Measurements from ENCODE around the gene CIDEA. TPM values are rescaled to one million over a fixed set of nuclear protein-coding genes. Genes with fewer than 3 reads are reported as not detected.

Gene CIDEA
- total RNA-seq, 2 donors from 2014 or later, result 56.7 TPM; not detected in 1

DNA sequence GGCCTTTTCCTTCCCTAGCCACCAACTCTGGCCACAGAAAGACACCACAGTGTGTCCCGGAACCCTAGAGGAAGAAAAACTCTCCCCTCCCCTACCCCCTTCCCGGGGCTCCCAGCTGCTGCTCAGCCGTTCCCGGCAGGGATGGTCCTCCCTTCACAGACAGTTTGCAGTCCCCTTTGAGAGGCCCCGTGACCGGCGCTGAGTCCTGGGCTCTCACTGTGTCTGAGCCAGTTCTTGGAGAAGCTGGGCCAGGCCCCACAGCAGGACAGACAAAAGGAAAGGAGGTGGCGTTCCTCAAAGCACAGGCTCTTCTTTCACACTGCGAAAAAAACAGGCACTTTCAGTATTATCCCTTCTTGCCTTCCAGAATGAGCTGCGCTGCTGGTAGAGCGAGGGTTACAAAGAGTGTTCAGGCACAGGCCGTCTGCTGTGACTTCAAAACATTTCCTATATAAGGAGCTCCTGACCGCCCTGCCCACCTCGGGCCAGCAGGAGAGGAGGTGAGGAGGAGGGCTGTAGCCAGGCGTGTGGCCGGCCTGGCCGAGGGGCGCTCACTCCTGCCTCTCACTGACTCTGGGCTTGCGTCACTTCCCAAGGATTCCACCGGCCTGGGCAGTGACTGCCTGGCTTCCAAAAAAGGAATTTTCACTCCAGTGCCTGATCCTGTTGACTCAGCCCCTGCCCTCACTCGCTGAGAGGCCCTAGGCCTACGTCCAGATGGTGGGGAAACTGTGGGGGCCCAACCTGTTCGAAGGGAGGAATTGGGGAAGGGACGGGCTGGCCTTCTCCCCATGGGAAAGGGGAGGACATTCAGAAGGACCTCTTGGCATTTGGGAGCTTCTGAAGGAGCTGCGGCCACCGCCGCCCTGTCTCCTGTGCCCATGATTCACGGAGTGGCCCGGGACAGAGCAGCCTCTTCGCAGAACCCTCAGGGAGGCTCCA is 24.9 kb downstream of the CIDEA start:
- TF ChIP-seq, protein P1, sequence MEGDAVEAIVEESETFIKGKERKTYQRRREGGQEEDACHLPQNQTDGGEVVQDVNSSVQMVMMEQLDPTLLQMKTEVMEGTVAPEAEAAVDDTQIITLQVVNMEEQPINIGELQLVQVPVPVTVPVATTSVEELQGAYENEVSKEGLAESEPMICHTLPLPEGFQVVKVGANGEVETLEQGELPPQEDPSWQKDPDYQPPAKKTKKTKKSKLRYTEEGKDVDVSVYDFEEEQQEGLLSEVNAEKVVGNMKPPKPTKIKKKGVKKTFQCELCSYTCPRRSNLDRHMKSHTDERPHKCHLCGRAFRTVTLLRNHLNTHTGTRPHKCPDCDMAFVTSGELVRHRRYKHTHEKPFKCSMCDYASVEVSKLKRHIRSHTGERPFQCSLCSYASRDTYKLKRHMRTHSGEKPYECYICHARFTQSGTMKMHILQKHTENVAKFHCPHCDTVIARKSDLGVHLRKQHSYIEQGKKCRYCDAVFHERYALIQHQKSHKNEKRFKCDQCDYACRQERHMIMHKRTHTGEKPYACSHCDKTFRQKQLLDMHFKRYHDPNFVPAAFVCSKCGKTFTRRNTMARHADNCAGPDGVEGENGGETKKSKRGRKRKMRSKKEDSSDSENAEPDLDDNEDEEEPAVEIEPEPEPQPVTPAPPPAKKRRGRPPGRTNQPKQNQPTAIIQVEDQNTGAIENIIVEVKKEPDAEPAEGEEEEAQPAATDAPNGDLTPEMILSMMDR (IDR thresholded peaks at IDR 0.05), result no peak
- TF ChIP-seq POLR2A (IDR thresholded peaks at IDR 0.05), result peak in 2 of 3 donors; percentile 19 to 24
- H3K27me3 ChIP-seq, result no peaks in the 10 kb centered on the region
- peak overlapping the region in 3 of 4 donors; percentile 16 to 64 (median 49) for H3K27ac ChIP-seq
- no peak overlapping the region for H3K4me3 ChIP-seq
- peak; percentile 71 for ATAC-seq
- WGBS, 2 donors, result 68 to 75% methylated on average over 20 to 30 of the region's 30 CpGs
- H3K9me3 ChIP-seq, result no peaks in the 10 kb centered on the region
- intact Hi-C loops (cut with DNase I), result no loop called here
- no peaks in the 10 kb centered on the region for H3K4me1 ChIP-seq
- H3K36me3 ChIP-seq (replicated peaks in 1 of 2; ENCODE audit: insufficient read depth in 1 of 2, low read depth in 2 of 2), result no peaks in the 10 kb centered on the region
- peak in 3 of 4 donors; percentile 33 to 44 (median 44) for DNase-seq

DNA sequence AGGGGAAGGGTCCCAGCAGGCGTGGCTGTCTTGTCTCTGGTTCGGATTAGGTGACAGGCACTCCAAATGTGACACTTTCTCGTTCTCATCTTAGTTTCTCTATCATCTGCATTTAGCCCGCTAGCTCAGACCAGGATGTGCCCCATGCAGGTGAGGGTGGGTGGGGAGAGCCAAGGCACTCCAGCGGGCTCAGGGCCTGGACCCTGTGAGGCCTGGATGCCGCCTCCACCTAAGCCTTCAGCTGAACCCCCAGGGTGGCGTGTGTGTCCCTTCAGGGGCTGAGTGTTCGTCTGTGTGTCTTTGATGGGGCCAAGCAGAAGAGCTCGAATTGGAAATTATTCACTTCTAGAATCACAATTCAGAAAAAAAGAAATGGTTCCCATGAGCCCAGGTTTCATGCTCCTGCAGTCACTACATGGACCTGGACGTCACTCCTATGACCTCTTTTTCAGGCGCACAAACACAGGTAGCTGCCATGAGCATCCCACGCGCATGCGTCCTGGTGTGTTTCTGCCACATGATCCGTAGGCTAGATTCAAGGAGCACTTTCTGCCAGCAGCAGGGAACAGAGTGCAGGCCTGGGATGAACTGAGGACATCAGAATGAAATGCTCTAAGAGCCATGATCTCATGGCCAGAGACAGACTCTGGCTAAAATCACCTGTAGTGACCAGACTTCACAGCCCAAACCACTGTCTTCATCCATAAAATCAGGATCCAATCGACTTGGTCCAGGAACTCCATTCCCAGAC is 25.8 kb downstream of the CIDEA start:
- TF ChIP-seq, protein P1 (IDR thresholded peaks at IDR 0.05), result no peak
- TF ChIP-seq POLR2A (IDR thresholded peaks at IDR 0.05), result no peak
- peak overlapping the region in 1 of 4 donors; percentile 64 for H3K27ac ChIP-seq
- ATAC-seq (no peak), DNase-seq (no peak)
- no peaks in the 10 kb centered on the region for H3K36me3 ChIP-seq (replicated peaks in 1 of 2; ENCODE audit: insufficient read depth in 1 of 2, low read depth in 2 of 2)
- no peaks in the 10 kb centered on the region for H3K27me3 ChIP-seq
- no peak overlapping the region for H3K4me3 ChIP-seq
- intact Hi-C loops (cut with DNase I), result no loop called here
- WGBS, 2 donors, result 84 to 87% methylated on average over 13 to 16 of the region's 16 CpGs
- no peaks in the 10 kb centered on the region for H3K9me3 ChIP-seq
- H3K4me1 ChIP-seq, result no peaks in the 10 kb centered on the region

DNA sequence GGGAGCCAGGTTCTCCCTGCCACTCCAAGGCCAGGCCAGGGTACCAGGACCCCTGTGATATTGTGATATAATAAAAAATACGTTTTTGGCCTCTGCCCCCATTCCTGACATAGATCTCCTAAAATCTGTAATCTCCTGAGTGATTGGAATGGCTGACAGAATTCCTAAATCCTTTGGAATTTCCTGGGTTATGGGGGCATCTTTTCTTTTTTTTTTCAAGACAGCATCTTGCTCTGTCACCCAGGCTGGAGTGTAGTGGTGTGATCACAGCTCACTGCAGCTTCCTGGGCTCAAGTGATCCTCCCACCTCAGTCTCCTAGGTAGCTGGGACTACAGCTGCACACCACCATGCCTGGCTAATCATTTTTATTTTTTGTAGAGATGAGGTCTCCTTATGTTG is 27.7 kb downstream of the CIDEA start:
- ATAC-seq, result no peak
- H3K27ac ChIP-seq, result no peak overlapping the region

DNA sequence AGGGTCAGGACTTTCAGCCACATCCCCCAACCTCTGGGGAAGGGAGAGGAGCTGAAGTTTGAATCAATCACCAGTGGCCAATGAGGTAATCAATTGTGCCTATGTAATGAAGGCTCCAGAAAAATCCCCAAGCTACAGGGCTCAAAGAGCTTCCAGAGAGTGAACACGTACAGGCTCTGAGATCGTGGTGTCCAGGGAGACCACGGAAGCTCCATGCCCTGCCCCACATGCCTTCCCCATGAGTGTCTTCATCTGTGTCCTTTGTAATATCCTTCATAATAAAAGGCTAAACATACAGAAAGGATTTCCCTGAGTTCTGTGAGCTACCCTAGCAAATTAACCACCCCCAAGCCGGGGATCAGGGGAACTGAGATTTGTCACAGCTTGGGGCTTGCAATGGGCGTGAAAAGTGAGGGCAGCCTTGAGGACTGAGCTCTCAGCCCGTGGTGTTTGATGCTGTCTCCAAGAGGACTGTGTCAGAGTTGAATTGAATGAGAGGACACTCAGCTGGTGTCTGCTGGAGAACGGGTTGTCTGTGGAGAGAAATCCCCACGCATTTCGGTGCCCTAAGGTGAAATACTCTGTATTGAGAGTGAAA is 28.4 kb downstream of the CIDEA start:
- ATAC-seq (no peak), DNase-seq (no peak)
- WGBS, 2 donors, result 65 to 81% methylated on average over 9 of the region's 9 CpGs
- TF ChIP-seq POLR2A (IDR thresholded peaks at IDR 0.05), result no peak
- TF ChIP-seq, protein P1 (IDR thresholded peaks at IDR 0.05), result no peak
- Histone ChIP-seq H3K27me3 (no peaks in the 10 kb centered on the region), H3K9me3 (no peaks in the 10 kb centered on the region), H3K4me3 (no peak overlapping the region), H3K4me1 (peaks cover 6% of the 10 kb centered on the region), H3K27ac (no peak overlapping the region), H3K36me3 (replicated peaks in 1 of 2; ENCODE audit: insufficient read depth in 1 of 2, low read depth in 2 of 2) (no peaks in the 10 kb centered on the region)
- intact Hi-C loops (cut with DNase I), result no loop called here

More for the DNA sequence above, 27.7 kb downstream of the CIDEA start:
- H3K4me3 ChIP-seq, result no peak overlapping the region
- H3K9me3 ChIP-seq, result no peaks in the 10 kb centered on the region
- no peaks in the 10 kb centered on the region for H3K36me3 ChIP-seq (replicated peaks in 1 of 2; ENCODE audit: insufficient read depth in 1 of 2, low read depth in 2 of 2)
- intact Hi-C loops (cut with DNase I), result no loop called here
- 28 to 60% methylated on average over 1 of the region's 1 CpG for WGBS, 2 donors
- H3K4me1 ChIP-seq, result no peaks in the 10 kb centered on the region
- DNase-seq, result no peak
- TF ChIP-seq, protein P1 (IDR thresholded peaks at IDR 0.05), result no peak
- no peak for TF ChIP-seq POLR2A (IDR thresholded peaks at IDR 0.05)
- no peaks in the 10 kb centered on the region for H3K27me3 ChIP-seq

Measured in body of pancreas (tissue), 4 donors.